Muscle of arm (tissue), 12 donors: ENCODE data around the gene MBIP. TPM values are rescaled to one million over a fixed set of nuclear protein-coding genes. Genes with fewer than 3 reads are reported as not detected.

Experiments used
- DNase-seq: peaks from one replicate; pipeline ENCODE4 v3.0.0-alpha.2; 2013
- polyA plus RNA-seq, 12 donors: library from polyadenylated mRNA; unstranded; fragments of 120-200 nt; gene quantifications; one replicate each; pipeline ENCODE4 v1.2.1, GENCODE V29; 2013; ENCODE audit not compliant: insufficient read length in 12 of 12

Gene MBIP
- polyA plus RNA-seq, 12 donors: 19.6 to 40.5 (median 31.7) TPM; not detected in 1

- DNase-seq: no peak
Measured at GRCh38 chr14:36271222-36271621, 49.2 kb downstream of the MBIP start.

DNA sequence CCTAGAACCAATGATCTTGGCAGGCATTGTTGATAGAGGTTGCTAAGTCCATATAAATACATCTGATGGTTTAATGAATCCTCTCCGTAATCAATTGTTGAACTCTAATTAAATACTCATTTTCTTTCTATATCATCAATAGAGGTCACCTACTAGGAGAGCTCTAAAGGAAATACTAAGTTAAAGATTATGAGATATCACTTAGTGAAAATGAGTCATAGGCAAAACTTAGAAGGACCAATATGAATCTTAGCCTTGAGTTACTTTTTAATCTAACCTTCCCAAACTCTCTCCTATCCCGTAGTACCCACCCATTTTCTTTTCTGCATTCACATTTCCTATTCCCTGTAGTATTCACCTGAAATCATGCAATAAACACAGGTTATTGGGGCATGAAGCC, 50.2 kb downstream of the MBIP start:
- no peak for DNase-seq

DNA sequence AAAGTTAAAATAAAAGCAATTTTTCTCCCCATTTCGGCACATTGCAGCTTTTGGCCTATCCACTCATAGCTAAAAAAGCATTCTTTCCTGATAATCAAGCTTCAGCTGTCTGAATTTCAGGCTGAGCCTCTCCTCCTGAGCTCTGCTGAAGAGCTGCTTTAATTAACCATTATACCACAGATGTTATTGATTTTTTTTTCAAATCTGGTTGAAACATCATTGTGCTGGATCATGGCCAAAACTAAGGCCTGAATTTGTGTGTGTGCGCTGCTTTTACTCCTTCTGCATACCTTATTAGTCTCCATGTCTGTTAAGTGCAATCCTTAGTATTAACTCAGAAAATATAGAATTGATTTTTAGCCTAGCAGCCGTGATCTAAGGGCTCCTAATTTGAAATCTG, 52.3 kb downstream of the MBIP start:
- DNase-seq: no peak

GRCh38 chr14:36264595-36264994, 55.8 kb downstream of the MBIP start:
- no peak for DNase-seq

- DNase-seq: no peak
Measured at GRCh38 chr14:36264107-36264506, 56.3 kb downstream of the MBIP start.

DNA sequence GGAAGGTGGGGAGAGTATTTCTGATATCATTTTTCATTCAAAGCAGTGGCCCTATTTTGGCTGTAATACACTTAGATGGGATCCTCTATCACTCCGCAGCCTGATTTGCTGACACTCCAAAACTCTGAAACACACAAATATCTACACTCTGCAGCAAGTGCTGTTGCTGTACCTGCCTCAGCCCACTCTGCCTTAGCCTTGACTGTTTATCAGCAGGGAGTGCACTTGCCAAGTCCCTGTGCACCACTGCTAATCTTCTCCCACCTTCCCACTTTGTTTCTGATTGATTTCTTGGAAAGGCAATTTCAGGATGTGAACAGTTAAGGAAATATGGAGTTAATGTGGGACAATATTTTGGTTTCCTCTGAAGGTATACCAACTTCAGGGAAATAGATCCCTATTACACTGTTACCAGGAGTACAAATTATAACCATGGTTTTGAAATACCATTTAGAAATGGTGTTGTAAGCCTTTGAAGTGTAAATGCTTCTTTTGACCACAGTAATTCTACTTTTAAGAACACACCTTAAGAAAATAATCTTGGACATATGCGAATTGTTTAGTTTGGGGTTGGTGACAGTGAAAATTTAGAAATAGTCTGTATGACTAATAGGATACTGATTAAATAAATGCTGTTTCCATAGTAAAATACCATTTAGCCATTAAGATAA, 59.3 kb downstream of the MBIP start:
- no peak for DNase-seq

- DNase-seq: no peak
Measured at GRCh38 chr14:36258241-36258640, 62.2 kb downstream of the MBIP start.

DNA sequence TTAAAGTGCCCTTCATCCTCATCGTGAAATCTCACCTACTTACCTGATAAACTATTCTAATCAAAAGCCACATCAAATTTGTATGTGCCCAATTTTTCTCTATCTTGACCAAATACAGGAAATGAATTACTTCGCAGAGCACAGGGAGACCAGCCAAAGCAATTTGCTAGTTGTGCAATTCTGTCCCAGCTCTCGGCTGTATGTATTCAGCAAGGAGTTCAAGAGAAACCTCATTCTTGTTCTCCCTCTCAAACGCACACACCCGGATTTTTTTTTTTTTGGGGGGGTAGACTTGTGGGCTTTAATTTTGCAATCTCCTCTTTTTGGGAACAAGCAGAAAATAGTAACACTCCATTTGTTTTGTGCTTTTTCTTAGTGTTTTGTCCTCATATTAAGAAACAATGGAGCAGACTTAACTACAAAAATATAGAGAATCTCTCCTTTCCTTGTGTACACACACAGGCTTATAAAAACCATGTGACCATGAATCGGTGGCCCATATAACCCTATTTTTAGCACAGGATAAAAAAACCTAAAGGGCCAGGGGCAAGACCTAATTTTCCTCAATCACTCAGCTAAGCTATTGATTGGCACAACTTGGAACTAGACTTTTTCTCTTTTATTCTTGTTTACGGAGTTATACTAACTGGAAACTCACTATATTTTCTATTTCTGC, 64.2 kb downstream of the MBIP start:
- no peak for DNase-seq

- DNase-seq: no peak
Measured at GRCh38 chr14:36254020-36254624, 66.3 kb downstream of the MBIP start.

Other genes with a start within 250 kb of the MBIP start
- not detected for gene PTCSC3, start 143.9 kb downstream of the MBIP start, polyA plus RNA-seq
- under 1 TPM in 1 of 12 donors, not detected in 11; 0.08 TPM for gene NKX2-1, start 199.6 kb upstream of the MBIP start, polyA plus RNA-seq